Ovary (tissue), 9 donors: ENCODE measurements around the gene TUBB6. TPM values are rescaled to one million over a fixed set of nuclear protein-coding genes. Genes with fewer than 3 reads are reported as not detected.

Experiments used
- DNase-seq, 5 donors: peaks; one replicate each; pipeline ENCODE4 v3.0.0-alpha.2; 2019 to 2020
- H3K27ac ChIP-seq, 2 donors: fragments of 200-600 bp; one replicate each; pipeline versions ENCODE4 v1.5.1 to v1.8.0; 2019 to 2022
- H3K27me3 ChIP-seq: fragments of 200-600 bp; one replicate; pipeline ENCODE4 v1.8.0; 2022
- H3K36me3 ChIP-seq: fragments of 200-600 bp; sonication (generic); one replicate; pipeline ENCODE4 v1.5.1; 2019
- H3K4me1 ChIP-seq: one replicate; pipeline ENCODE4 v1.8.1; 2013; ENCODE audit warnings: mild to moderate bottlenecking, moderate library complexity; ENCODE audit not compliant: insufficient read depth
- H3K4me3 ChIP-seq: fragments of 200-600 bp; sonication (generic); one replicate; pipeline ENCODE4 v1.5.1; 2017
- H3K9me3 ChIP-seq, 2 donors: fragments of 200-600 bp in 1 of 2; sonication (generic) in 1 of 2; one replicate each; pipeline versions ENCODE4 v1.5.1 to v1.8.1; 2013 to 2019; ENCODE audit warnings: mild to moderate bottlenecking in 1 of 2, moderate library complexity in 1 of 2
- CTCF ChIP-seq, 3 donors: fragments of 450-650 bp in 2 of 3; fragments of 200-600 bp in 1 of 3; IDR thresholded peaks; one replicate each; pipeline versions ENCODE4 v1.5.1 to v1.8.0; 2016 to 2022; ENCODE audit warnings: antibody characterized with exemption in 3 of 3, mild to moderate bottlenecking in 1 of 3
- EP300 ChIP-seq: sonication (generic); formaldehyde crosslinking; IDR thresholded peaks from one replicate; pipeline ENCODE4 v1.6.1; 2017; ENCODE audit warnings: antibody characterized with exemption
- POLR2A ChIP-seq: fragments of 450-650 bp; IDR thresholded peaks from one replicate; pipeline ENCODE4 v1.6.1; 2017; ENCODE audit warnings: antibody characterized with exemption, mild to moderate bottlenecking, moderate library complexity
- WGBS, 3 donors: extraction: QIAGEN DNeasy Blood & Tissue Kit in 1 of 3; methylation state at CpG; one replicate each; pipeline versions ENCODE4 v1.1.5 to v1.1.7; 2013 to 2017; 5-methylcytosine and 5-hydroxymethylcytosine counted together
- intact Hi-C, 4 donors: fragments of 100-400 bp; cut with DNase I; formaldehyde crosslinking; loops; one replicate each; pipeline versions ENCODE4 v1.11.0 to v1.15.1; 2022 to 2023
- polyA plus RNA-seq, 2 donors: library from polyadenylated mRNA; stranded (reverse); fragments of 200-250 nt in 1 of 2; fragments of 350-450 nt in 1 of 2; fragmentation: Illumina TruSeq in 1 of 2; extraction: RNeasy Lipid Tissue Mini Kit (QIAGEN cat#74804) in 1 of 2; gene quantifications; one replicate each; pipeline ENCODE4 v1.2.3, GENCODE V29; 2013 to 2014
- total RNA-seq, 7 donors: library from RNA; depleted of rRNA in 2 of 7; stranded (reverse); fragments of >200 nt in 2 of 7; fragmentation: NEBNext Ultra II Directional in 3 of 7; extraction: Animal tissue kit (Norgen Biotek cat#: 25700) in 3 of 7; gene quantifications; one replicate each; pipeline versions ENCODE4 v1.1.0 to v1.2.4, GENCODE V29; 2016 to 2023
- donor health status: DM: no; HTN: no; CAD: no; lungs with moderate emphysema.
- donor health status: DM: no; HTN: no; CAD: no.
- donor health status: Bipolar disorder and iron deficiency.
- donor health status: DM: yes; HTN: yes; CAD: no.
- donor health status: DM: no; HTN: no; CAD: no.
- donor health status: DM: yes; HTN: yes; CAD: no.

TUBB6 gene
- total and polyA plus RNA-seq, 9 donors, result 77.3 to 155 (median 121) TPM

GRCh38 chr18:12305211-12305610, 2.8 kb upstream of the TUBB6 start:
- Histone ChIP-seq H3K4me3 (no peak overlapping the region), H3K36me3 (no peaks in the 10 kb centered on the region), H3K27me3 (no peaks in the 10 kb centered on the region), H3K27ac (no peak overlapping the region), H3K4me1 (peaks cover 1% of the 10 kb centered on the region), H3K9me3 (no peaks in the 10 kb centered on the region)
- intact Hi-C loops, result no loop called here
- TF ChIP-seq EP300 (no peak), CTCF (IDR thresholded peaks at IDR 0.05) (no peak), POLR2A (no peak)
- 82 to 86% (median 86%) methylated on average over 12 of the region's 12 CpGs for WGBS, 3 donors
- DNase-seq, result no peak

- H3K4me3 ChIP-seq, result no peak overlapping the region
- 80 to 90% (median 90%) methylated on average over 25 of the region's 25 CpGs for WGBS, 3 donors
Measured at GRCh38 chr18:12305930-12306629, 2.0 kb upstream of the TUBB6 start.

GRCh38 chr18:12306752-12307700, 1.0 kb upstream of the TUBB6 start:
- Histone ChIP-seq H3K4me3 (peak overlapping the region; percentile 90), H3K27me3 (no peaks in the 10 kb centered on the region), H3K4me1 (peaks cover 1% of the 10 kb centered on the region), H3K9me3 (no peaks in the 10 kb centered on the region), H3K27ac (peak overlapping the region; percentile 94 to 100), H3K36me3 (no peaks in the 10 kb centered on the region)
- 14 to 17% (median 15%) methylated on average over 39 of the region's 39 CpGs for WGBS, 3 donors
- TF ChIP-seq POLR2A (peak; percentile 7), CTCF (IDR thresholded peaks at IDR 0.05) (peak in 1 of 3 donors; percentile 14), EP300 (no peak)
- DNase-seq, result peak; percentile 67 to 79 (median 77)
- intact Hi-C loops, result no loop called here

More at GRCh38 chr18:12305930-12306629, 2.0 kb upstream of the TUBB6 start:
- TF ChIP-seq EP300 (no peak), CTCF (IDR thresholded peaks at IDR 0.05) (no peak), POLR2A (no peak)
- no peaks in the 10 kb centered on the region for H3K36me3 ChIP-seq
- no peak overlapping the region for H3K27ac ChIP-seq
- intact Hi-C loops, result no loop called here
- peak in 1 of 5 donors; percentile 25 for DNase-seq
- H3K9me3 ChIP-seq, result no peaks in the 10 kb centered on the region
- no peaks in the 10 kb centered on the region for H3K27me3 ChIP-seq
- peaks cover 1% of the 10 kb centered on the region for H3K4me1 ChIP-seq

GRCh38 chr18:12308386-12309100, 502 bp downstream of the TUBB6 start:
- H3K9me3 ChIP-seq, result no peaks in the 10 kb centered on the region
- TF ChIP-seq POLR2A, result peak; percentile 70
- no peak for TF ChIP-seq CTCF (IDR thresholded peaks at IDR 0.05)
- H3K27me3 ChIP-seq, result no peaks in the 10 kb centered on the region
- intact Hi-C loops, result loop anchor here in 1 of 4 donors (2.0 kb wide), 1 partner anchor 30 kb away; no protein-coding TSS in a partner anchor
- H3K27ac ChIP-seq, result peak overlapping the region; percentile 94 to 100
- peaks cover 1% of the 10 kb centered on the region for H3K4me1 ChIP-seq
- 0% methylated on average over 74 to 81 of the region's 81 CpGs for WGBS, 3 donors
- DNase-seq, result peak; percentile 89 to 94 (median 91)
- no peaks in the 10 kb centered on the region for H3K36me3 ChIP-seq
- peak overlapping the region; percentile 90 for H3K4me3 ChIP-seq
